SK-N-SH (cell line): ENCODE measurements around the gene COL23A1.

Source experiments
- CHD2 ChIP-seq: fragments of 150-350 bp; IDR thresholded peaks from 2 replicates; pipeline ENCODE4 v1.6.1; 2018; ENCODE audit warnings: low read length; ENCODE audit not compliant: partially characterized antibody
- CTCF ChIP-seq: fragments of 200-600 bp; sonication (generic); IDR thresholded peaks from 2 replicates; pipeline ENCODE4 v1.6.1; 2017; ENCODE audit warnings: antibody characterized with exemption, mild to moderate bottlenecking, moderate library complexity
- ELF1 ChIP-seq: IDR thresholded peaks from 2 replicates; pipeline ENCODE4 v1.4.0; 2012
- EZH2phosphoT487 ChIP-seq: fragments of 200-600 bp; sonication (generic); IDR thresholded peaks from 2 replicates; pipeline ENCODE4 v1.6.1; 2017; ENCODE audit warnings: low read depth, mixed run types, mild to moderate bottlenecking, antibody characterized with exemption, moderate library complexity, borderline replicate concordance
- MXI1 ChIP-seq: IDR thresholded peaks from 2 replicates; pipeline ENCODE4 v1.6.1; 2012; ENCODE audit warnings: mild to moderate bottlenecking, low read depth, low read length, improper control_type of control experiment

GRCh38 chr5:178309271-178310013 lies 280.8 kb downstream of the COL23A1 start:
- TF ChIP-seq CTCF = no peak
- no peak for TF ChIP-seq EZH2phosphoT487
- TF ChIP-seq MXI1 = no peak
- no peak for TF ChIP-seq CHD2
- TF ChIP-seq ELF1 = no peak
